GM18867 (cell line): ENCODE data around the gene AFF1.
"Not testable (repeated sequence)": the region's sequence is repeated elsewhere in the genome, so short reads cannot be mapped to it uniquely, and the experiment has no call there.

Experiments used
- ATAC-seq: cut with Tn5 transposase; IDR thresholded peaks from one replicate; pipeline ENCODE4 v1.9.1; 2021; ENCODE audit warnings: mild to moderate bottlenecking, moderate library complexity; ENCODE audit not compliant: unreplicated experiment

Gene AFF1

DNA sequence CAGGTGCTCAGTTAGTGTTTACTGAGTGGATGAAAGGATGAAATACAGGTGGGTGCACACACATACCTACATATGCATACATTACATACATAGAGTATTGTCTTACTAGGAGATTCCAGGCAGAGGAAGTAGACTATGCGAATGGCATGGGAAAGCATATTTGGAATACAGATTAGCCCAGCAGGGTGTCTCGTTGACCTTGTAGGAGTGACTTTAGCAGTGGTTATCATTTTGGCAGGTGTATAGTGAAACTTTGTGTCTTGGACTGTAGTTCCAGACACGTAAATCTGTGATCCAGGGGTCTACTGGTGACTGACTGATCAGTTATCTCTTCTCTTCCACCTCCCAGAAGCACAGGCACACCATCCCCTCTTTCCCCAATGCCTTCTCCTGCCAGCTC, 199.3 kb downstream of the AFF1 start:
- no peak for ATAC-seq

GRCh38 chr4:87141428-87141827, 206.6 kb downstream of the AFF1 start:
- ATAC-seq = no peak

GRCh38 chr4:87144356-87144755, 209.5 kb downstream of the AFF1 start:
- peak; percentile 39 for ATAC-seq

GRCh38 chr4:87145934-87146333, 211.1 kb downstream of the AFF1 start:
- not testable (repeated sequence) for ATAC-seq

DNA sequence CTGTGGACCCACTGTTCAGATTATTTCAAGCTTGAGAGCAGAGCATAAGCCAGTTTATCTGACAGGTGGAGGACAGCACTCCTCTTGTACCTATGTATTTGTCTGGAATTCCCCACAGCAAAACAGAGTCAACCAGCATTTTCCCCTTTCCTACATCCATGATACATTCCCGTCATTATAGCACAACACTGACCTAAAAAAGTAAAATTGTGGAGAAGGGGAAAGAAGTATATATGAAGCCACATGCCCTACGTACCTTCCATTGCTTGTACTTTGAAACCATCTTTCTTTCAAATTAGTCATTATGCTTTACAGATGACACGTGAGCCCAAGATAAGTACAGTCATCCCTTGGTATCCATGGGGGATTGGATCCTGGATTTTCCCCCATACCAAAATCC, 212.3 kb downstream of the AFF1 start:
- no peak for ATAC-seq

- peak; percentile 72 for ATAC-seq
Observed at GRCh38 chr4:87150498-87151261, 215.9 kb downstream of the AFF1 start.

DNA sequence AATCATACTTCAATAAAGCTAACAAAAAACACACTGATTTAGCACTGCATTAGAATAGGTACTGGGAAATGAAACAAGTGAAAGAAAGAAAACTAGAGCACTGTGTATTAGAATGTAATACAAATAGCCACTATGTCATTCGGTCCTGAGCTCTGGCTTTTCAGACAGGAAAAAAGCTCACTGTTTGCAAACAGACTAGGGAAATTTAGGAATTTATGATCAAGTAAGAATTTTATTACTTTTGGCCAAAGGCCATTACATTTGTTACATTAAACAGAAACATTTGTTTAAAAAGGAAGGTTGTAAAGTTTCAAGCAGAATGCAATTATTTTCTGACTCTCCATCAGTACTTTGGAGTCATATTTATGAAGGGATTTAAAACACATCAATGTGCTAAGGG, 216.9 kb downstream of the AFF1 start:
- no peak for ATAC-seq

- no peak for ATAC-seq
Observed at GRCh38 chr4:87152310-87153041, 217.7 kb downstream of the AFF1 start.

GRCh38 chr4:87153078-87153870, 218.5 kb downstream of the AFF1 start:
- no peak for ATAC-seq

DNA sequence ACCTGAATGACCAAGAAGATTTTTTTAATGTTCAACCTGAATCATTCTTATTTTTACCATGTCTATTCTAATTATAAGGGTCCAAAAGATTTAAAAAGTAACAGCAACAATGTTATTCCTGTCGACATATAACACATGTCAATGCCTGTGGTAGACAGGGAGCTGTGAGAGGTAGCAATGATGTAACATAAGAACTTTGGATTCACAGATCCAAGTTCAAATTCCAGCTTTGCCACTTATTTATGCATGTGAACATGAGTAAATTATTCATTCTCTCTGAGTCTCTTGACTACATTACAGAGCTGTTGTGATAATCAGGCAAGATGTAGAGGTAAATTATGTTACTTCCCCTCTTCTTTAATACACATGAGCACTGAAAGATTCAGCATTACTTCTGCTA, 231.1 kb downstream of the AFF1 start:
- ATAC-seq = no peak

GRCh38 chr4:87166296-87166854, 231.6 kb downstream of the AFF1 start:
- no peak for ATAC-seq

GRCh38 chr4:87171944-87172343, 237.1 kb downstream of the AFF1 start:
- no peak for ATAC-seq

DNA sequence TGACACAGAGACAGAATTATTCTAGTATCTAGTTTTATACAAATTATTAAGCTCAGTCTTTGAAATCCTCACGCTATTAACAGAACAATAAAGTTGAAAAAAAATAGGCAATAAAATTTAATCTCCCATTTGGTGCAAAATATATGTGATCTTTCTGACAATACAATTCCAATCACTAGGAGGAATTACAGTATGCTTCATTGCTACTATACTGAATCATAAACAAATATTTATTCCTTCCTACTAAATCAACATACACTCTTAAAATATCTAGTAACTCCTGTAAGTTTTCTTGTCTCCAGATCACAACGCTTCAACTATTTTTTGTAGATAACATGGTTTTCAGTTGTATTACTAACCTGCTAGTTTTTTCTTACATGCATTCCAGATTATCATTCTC, 239.9 kb downstream of the AFF1 start:
- ATAC-seq = no peak

DNA sequence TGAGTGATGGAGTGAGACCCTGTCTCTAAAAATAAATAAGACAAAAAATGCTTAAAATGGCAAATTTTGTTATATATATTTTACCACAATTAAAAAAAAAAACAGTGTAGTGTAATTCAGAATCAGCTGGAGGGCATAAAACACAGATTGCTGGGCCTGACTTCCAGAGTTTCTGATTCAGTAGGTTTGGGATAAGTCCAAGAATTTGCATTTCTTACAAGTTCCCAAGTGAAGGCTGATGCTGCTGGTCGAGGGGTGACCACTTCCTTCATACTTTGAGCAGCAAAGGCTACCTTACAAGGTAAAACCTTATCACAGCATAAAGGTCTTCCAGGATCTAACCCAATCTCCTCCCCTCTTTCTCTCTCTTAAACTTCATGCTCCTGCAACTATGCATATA, 244.9 kb downstream of the AFF1 start:
- no peak for ATAC-seq

DNA sequence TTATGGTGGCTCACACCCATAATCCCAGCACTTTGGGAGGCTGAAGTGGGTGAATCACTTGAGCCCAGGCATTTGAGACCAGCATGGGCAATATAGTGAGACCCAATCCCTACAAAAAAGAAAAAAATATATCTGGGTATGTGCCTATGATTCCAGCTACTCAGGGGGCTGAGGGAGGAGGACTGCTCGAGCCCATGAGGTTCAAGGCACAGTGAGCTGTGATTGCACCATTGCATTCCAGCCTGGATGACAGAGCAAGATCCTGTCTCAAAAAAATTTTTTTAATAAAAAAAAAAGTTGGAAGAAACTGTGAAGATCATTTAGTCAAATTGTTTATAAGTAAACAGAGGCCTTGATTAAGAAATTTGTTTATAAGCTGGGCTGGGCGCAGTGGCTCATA, 246.0 kb downstream of the AFF1 start:
- no peak for ATAC-seq

- ATAC-seq = no peak
Observed at GRCh38 chr4:87185146-87185870, 250.5 kb downstream of the AFF1 start.

DNA sequence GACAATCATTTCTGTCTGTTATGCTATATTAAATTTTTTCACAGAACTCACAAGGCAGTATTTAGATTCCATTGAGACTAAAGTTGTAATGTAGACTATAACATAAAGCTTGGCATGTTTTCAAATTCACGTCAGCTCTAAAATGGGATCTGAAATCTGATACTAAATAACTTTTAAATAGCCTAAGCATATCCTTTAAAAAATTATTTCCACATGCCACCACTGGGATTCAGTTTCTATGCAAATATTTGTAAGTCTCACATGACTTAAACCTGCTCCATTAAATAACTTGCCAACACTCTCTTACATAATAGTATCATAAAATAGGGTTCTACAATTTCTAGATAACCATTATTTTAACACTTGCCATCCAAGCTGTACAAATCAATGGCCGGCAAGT, 253.2 kb downstream of the AFF1 start:
- ATAC-seq = no peak

GRCh38 chr4:87188932-87189331, 254.1 kb downstream of the AFF1 start:
- ATAC-seq = no peak
